ENCODE measurements around the gene GATAD2A. TPM values are rescaled to one million over a fixed set of nuclear protein-coding genes. Genes with fewer than 3 reads are reported as not detected.

Gene GATAD2A
- total RNA-seq, 1 donor from 2014 or later: 139 TPM

DNA sequence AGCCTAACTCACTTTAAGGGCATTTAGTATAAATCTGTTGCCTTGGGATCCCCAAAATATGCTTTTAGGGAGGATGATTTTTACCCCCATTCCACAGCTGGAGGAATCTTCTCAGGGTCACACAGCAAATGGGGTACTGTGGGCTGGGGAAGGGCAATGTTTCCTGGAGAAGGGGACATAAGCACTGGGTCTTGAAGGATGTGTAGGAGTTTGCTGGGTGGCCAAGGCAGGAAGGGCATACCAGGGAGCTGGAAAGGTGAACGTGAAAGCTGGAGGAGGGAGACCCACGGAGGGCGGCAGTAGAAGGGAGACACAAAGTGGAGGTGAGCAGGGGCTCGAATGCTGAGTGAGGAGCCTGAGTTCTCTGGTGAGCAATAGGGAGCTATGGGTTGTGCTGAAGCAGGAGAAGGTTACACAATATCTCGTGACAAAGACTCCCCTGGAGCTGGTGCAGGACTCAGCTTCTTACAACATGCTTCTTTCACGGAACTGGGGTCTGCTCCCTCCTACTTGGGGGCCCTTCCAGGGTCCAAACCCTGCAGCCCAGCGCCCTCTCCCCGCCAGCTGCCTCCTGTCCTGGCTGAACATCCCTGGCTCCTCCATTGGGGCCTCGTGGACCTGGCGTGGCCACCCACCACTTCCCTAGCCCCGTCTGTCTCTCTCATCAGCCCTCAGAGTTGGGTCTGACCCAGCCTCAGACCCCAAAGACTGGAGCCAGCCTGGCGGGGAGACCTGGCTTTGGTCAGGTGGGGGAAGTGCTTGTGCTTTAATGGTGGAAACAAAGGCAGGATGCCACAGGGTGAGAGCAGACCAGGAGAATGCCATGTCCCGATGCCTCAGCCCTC lies 143.7 kb downstream of the GATAD2A start:
- no peak for DNase-seq (ENCODE audit: low spot score)
- Mint-ChIP-seq H3K4me3 (no peak overlapping the region), H3K4me1 (ENCODE audit: low read depth) (no peaks in the 10 kb centered on the region), H3K27me3 (ENCODE audit: insufficient read depth) (no peaks in the 10 kb centered on the region), H3K27ac (no peak overlapping the region), H3K9me3 (peaks cover 3% of the 10 kb centered on the region), H3K36me3 (ENCODE audit: low read depth) (no peaks in the 10 kb centered on the region)
- intact Hi-C loops (cut with micrococcal nuclease): no loop called here

- Mint-ChIP-seq H3K9me3 (peaks cover 3% of the 10 kb centered on the region), H3K27me3 (ENCODE audit: insufficient read depth) (no peaks in the 10 kb centered on the region), H3K4me3 (no peak overlapping the region), H3K36me3 (ENCODE audit: low read depth) (no peaks in the 10 kb centered on the region), H3K27ac (no peak overlapping the region), H3K4me1 (ENCODE audit: low read depth) (no peaks in the 10 kb centered on the region)
- no peak for DNase-seq (ENCODE audit: low spot score)
- intact Hi-C loops (cut with micrococcal nuclease): no loop called here
Measured at GRCh38 chr19:19549804-19550464, 144.5 kb downstream of the GATAD2A start.

DNA sequence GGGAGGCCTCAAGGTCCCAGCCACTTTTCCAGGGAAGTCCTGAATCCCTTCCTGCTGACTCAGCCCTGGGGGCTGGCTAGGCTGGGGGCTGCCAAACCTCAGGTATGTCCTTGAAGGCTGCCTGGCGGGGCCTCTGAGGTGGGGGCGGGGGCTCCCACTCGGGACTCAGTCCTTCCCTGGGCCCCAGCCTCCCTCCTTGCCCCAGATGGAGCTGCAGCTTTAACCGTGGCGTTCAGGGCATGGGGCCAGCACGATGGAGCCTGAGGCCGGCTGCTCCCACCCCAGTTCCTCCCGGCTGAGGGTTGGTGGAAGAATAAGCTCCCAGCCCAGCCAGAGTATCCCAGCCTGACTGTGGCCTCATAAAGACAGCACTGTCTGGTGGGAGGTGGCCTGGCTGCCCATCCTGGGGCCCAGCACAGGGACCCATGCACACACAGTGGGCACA lies 145.0 kb downstream of the GATAD2A start:
- DNase-seq (ENCODE audit: low spot score): no peak
- Mint-ChIP-seq H3K4me3 (no peak overlapping the region), H3K27ac (no peak overlapping the region), H3K9me3 (peaks cover 3% of the 10 kb centered on the region), H3K36me3 (ENCODE audit: low read depth) (no peaks in the 10 kb centered on the region), H3K4me1 (ENCODE audit: low read depth) (no peaks in the 10 kb centered on the region), H3K27me3 (ENCODE audit: insufficient read depth) (no peaks in the 10 kb centered on the region)
- intact Hi-C loops (cut with micrococcal nuclease): no loop called here

GRCh38 chr19:19550972-19551852 lies 145.7 kb downstream of the GATAD2A start:
- Mint-ChIP-seq H3K27me3 (ENCODE audit: insufficient read depth) (no peaks in the 10 kb centered on the region), H3K27ac (no peak overlapping the region), H3K4me1 (ENCODE audit: low read depth) (no peaks in the 10 kb centered on the region), H3K4me3 (no peak overlapping the region), H3K36me3 (ENCODE audit: low read depth) (no peaks in the 10 kb centered on the region), H3K9me3 (peaks cover 3% of the 10 kb centered on the region)
- DNase-seq (ENCODE audit: low spot score): no peak
- intact Hi-C loops (cut with micrococcal nuclease): no loop called here

DNA sequence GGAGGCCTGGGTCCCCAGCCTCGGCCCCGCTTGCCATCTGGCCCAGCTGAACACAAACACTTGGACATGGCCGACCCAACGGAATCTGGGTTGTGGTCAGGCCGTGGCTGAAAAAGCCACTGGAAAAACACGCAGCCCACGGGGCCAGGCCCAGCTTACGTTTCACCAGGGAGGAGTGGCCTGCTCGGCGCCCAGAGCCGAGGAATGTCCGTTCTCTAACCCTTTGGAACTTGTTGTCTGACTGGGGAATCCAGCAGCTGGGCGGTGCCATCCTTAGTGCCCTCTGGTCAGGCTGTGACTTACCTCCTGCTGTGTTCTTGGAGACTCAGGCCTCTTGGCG lies 146.3 kb downstream of the GATAD2A start:
- Mint-ChIP-seq H3K4me3 (no peak overlapping the region), H3K9me3 (peaks cover 3% of the 10 kb centered on the region), H3K36me3 (ENCODE audit: low read depth) (no peaks in the 10 kb centered on the region), H3K27ac (no peak overlapping the region), H3K4me1 (ENCODE audit: low read depth) (no peaks in the 10 kb centered on the region), H3K27me3 (ENCODE audit: insufficient read depth) (no peaks in the 10 kb centered on the region)
- DNase-seq (ENCODE audit: low spot score): no peak
- intact Hi-C loops (cut with micrococcal nuclease): no loop called here

GRCh38 chr19:19552798-19553197 lies 147.3 kb downstream of the GATAD2A start:
- no peak overlapping the region for H3K4me3 Mint-ChIP-seq
- intact Hi-C loops (cut with micrococcal nuclease): no loop called here
- H3K9me3 Mint-ChIP-seq: peaks cover 3% of the 10 kb centered on the region
- H3K27ac Mint-ChIP-seq: no peak overlapping the region
- DNase-seq (ENCODE audit: low spot score): no peak
- H3K4me1 Mint-ChIP-seq (ENCODE audit: low read depth): no peaks in the 10 kb centered on the region
- H3K27me3 Mint-ChIP-seq (ENCODE audit: insufficient read depth): no peaks in the 10 kb centered on the region
- H3K36me3 Mint-ChIP-seq (ENCODE audit: low read depth): no peaks in the 10 kb centered on the region

GRCh38 chr19:19553670-19554069 lies 148.2 kb downstream of the GATAD2A start:
- intact Hi-C loops (cut with micrococcal nuclease): no loop called here
- H3K27me3 Mint-ChIP-seq (ENCODE audit: insufficient read depth): no peaks in the 10 kb centered on the region
- H3K4me1 Mint-ChIP-seq (ENCODE audit: low read depth): no peaks in the 10 kb centered on the region

GRCh38 chr19:19554074-19555023 lies 148.9 kb downstream of the GATAD2A start:
- H3K4me1 Mint-ChIP-seq (ENCODE audit: low read depth): peaks cover 6% of the 10 kb centered on the region
- H3K27me3 Mint-ChIP-seq (ENCODE audit: insufficient read depth): no peaks in the 10 kb centered on the region
- intact Hi-C loops (cut with micrococcal nuclease): no loop called here
- H3K36me3 Mint-ChIP-seq (ENCODE audit: low read depth): peaks cover 10% of the 10 kb centered on the region
- H3K4me3 Mint-ChIP-seq: no peak overlapping the region
- H3K9me3 Mint-ChIP-seq: peaks cover 3% of the 10 kb centered on the region
- DNase-seq (ENCODE audit: low spot score): peak; percentile 43
- H3K27ac Mint-ChIP-seq: no peak overlapping the region

More at GRCh38 chr19:19553670-19554069, 148.2 kb downstream of the GATAD2A start:
- peaks cover 4% of the 10 kb centered on the region for H3K36me3 Mint-ChIP-seq (ENCODE audit: low read depth)
- no peak overlapping the region for H3K4me3 Mint-ChIP-seq
- peaks cover 3% of the 10 kb centered on the region for H3K9me3 Mint-ChIP-seq
- H3K27ac Mint-ChIP-seq: no peak overlapping the region
- no peak for DNase-seq (ENCODE audit: low spot score)

DNA sequence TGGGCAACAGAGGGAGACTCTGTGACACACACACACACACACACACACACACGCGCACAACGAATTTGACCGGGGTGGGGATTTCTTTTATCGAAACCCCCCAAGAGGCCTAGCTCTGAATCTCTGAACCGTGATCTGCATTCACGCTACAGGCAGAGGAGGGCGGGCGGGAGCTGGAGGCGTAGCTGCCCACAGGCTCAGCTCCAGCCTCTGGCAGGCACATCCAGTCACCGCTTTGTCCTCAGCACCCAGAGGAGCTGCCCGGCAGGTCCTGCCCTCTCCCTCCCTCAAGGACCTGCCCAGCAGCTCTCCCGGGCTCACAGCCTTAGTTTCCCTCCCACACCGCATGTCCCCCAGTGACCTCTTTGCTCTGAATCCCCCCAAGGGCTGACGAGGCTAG lies 152.6 kb downstream of the GATAD2A start:
- Mint-ChIP-seq H3K4me3 (no peak overlapping the region), H3K27me3 (ENCODE audit: insufficient read depth) (no peaks in the 10 kb centered on the region)
- DNase-seq (ENCODE audit: low spot score): no peak

More for the DNA sequence above, 152.6 kb downstream of the GATAD2A start:
- Mint-ChIP-seq H3K4me1 (ENCODE audit: low read depth) (peaks cover 6% of the 10 kb centered on the region), H3K27ac (no peak overlapping the region), H3K36me3 (ENCODE audit: low read depth) (peaks cover 33% of the 10 kb centered on the region), H3K9me3 (no peaks in the 10 kb centered on the region)
- intact Hi-C loops (cut with micrococcal nuclease): no loop called here

Other genes with a start within 250 kb of the GATAD2A start
- 1.7 and 2.2 TPM in 2 replicates for gene MEF2B, start 235.4 kb upstream of the GATAD2A start, total RNA-seq
- 37.8 and 38.6 TPM in 2 replicates for gene BORCS8, start 213.5 kb upstream of the GATAD2A start, total RNA-seq
- gene RFXANK, start 213.4 kb upstream of the GATAD2A start, total RNA-seq: 101 and 103 TPM in 2 replicates
- gene NR2C2AP, start 202.3 kb upstream of the GATAD2A start, total RNA-seq: 50.9 and 52.0 TPM in 2 replicates
- gene NCAN, start 193.7 kb upstream of the GATAD2A start, total RNA-seq: 0.20 TPM in 1 of 2 replicates, not detected in the other
- not detected in 2 replicates for gene TM6SF2, start 132.4 kb upstream of the GATAD2A start, total RNA-seq
- 76.3 and 79.8 TPM in 2 replicates for gene SUGP1, start 85.2 kb upstream of the GATAD2A start, total RNA-seq
- 71.4 and 73.4 TPM in 2 replicates for gene MAU2, start 84.8 kb upstream of the GATAD2A start, total RNA-seq
- gene TSSK6, start 109.9 kb downstream of the GATAD2A start, total RNA-seq: 3.0 and 4.1 TPM in 2 replicates
- 408 and 410 TPM in 2 replicates for gene NDUFA13, start 110.5 kb downstream of the GATAD2A start, total RNA-seq
- 13.6 and 15.0 TPM in 2 replicates for gene YJEFN3, start 123.2 kb downstream of the GATAD2A start, total RNA-seq
- gene CILP2, start 132.6 kb downstream of the GATAD2A start, total RNA-seq: 0.26 and 0.29 TPM in 2 replicates
- gene PBX4, start 213.0 kb downstream of the GATAD2A start, total RNA-seq: 28.0 and 29.6 TPM in 2 replicates
- 25.8 and 27.4 TPM in 2 replicates for gene LPAR2, start 222.5 kb downstream of the GATAD2A start, total RNA-seq
- gene GMIP, start 238.0 kb downstream of the GATAD2A start, total RNA-seq: 67.8 and 71.6 TPM in 2 replicates